ENCODE data around the gene MOB3A.
"Not testable (repeated sequence)": the region's sequence is repeated elsewhere in the genome, so short reads cannot be mapped to it uniquely, and the experiment has no call there.

Gene MOB3A

DNA sequence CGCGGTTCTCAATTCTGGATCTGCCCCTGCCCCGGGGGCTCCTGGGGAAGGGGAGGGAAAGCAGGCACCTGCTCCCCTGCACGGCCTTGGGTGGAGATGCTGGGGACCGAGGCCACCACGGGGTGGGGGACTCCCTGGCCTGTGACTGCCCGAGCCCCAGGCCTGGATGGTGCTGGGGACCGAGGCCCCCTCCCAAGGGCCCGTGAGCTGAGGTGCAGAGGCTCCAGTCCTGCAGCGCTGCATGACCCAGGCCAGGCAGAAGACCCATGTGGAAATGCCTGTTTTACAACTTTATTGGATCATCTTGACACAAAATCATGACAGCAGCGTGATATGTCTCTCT lies 4.6 kb upstream of the MOB3A start:
- TF ChIP-seq, protein P1, sequence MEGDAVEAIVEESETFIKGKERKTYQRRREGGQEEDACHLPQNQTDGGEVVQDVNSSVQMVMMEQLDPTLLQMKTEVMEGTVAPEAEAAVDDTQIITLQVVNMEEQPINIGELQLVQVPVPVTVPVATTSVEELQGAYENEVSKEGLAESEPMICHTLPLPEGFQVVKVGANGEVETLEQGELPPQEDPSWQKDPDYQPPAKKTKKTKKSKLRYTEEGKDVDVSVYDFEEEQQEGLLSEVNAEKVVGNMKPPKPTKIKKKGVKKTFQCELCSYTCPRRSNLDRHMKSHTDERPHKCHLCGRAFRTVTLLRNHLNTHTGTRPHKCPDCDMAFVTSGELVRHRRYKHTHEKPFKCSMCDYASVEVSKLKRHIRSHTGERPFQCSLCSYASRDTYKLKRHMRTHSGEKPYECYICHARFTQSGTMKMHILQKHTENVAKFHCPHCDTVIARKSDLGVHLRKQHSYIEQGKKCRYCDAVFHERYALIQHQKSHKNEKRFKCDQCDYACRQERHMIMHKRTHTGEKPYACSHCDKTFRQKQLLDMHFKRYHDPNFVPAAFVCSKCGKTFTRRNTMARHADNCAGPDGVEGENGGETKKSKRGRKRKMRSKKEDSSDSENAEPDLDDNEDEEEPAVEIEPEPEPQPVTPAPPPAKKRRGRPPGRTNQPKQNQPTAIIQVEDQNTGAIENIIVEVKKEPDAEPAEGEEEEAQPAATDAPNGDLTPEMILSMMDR (IDR thresholded peaks at IDR 0.05): no peak
- no peak for TF ChIP-seq ZFX (IDR thresholded peaks at IDR 0.05; ENCODE audit: borderline replicate concordance)
- no peak overlapping the region for H3K27ac ChIP-seq

DNA sequence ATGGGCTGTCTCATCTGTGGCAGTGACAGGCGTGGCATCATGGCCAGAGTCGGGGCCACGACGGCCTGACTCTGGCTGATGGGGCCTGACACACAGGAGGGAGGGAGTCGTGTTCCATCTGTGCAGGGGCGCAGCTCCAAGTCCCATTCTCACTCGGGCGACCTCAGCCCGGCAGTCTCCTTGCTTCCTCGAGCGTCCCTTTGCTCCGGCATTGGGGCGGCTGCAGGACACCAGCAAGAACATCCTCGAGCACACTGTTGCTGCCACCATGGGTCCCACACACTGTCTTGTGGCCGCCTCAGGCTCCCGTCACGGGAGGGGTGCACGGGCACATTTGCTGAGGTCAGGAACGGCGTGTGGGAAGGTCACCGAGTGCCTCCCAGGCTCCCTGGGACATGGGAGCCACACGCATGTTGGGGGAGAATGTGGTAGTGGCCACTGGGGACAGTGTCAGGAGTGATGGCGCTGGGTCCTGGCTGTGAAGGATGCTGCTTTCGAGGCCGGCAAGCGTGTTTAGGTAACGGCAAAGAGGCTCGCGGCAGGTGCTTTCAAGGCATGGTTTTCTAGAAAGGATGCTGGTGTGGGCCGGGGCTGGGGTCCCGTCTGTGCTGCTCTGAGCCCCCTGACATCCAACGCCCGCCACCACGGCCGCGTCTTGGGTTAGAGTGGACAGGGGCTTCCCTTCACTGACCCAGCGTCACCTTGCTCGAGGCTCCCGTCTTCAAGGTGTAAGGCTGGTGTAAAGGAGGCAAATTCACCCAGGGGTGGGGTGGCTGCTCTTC lies 4.0 kb upstream of the MOB3A start:
- no peak for TF ChIP-seq ZFX (IDR thresholded peaks at IDR 0.05; ENCODE audit: borderline replicate concordance)
- TF ChIP-seq, protein P1 (IDR thresholded peaks at IDR 0.05): no peak
- no peak overlapping the region for H3K27ac ChIP-seq

GRCh38 chr19:2099054-2099501 lies 3.0 kb upstream of the MOB3A start:
- TF ChIP-seq, protein P1 (IDR thresholded peaks at IDR 0.05): no peak
- no peak for TF ChIP-seq ZFX (IDR thresholded peaks at IDR 0.05; ENCODE audit: borderline replicate concordance)
- no peak overlapping the region for H3K27ac ChIP-seq

GRCh38 chr19:2097886-2098327 lies 1.8 kb upstream of the MOB3A start:
- H3K27ac ChIP-seq: peak overlapping the region; percentile 88
- no peak for TF ChIP-seq ZFX (IDR thresholded peaks at IDR 0.05; ENCODE audit: borderline replicate concordance)
- TF ChIP-seq, protein P1 (IDR thresholded peaks at IDR 0.05): no peak

- H3K27ac ChIP-seq: peak overlapping the region; percentile 88
- TF ChIP-seq ZFX (IDR thresholded peaks at IDR 0.05; ENCODE audit: borderline replicate concordance): no peak
- TF ChIP-seq, protein P1 (IDR thresholded peaks at IDR 0.05): peak; percentile 24
These were observed 1.2 kb upstream of the MOB3A start for GRCh38 chr19:2097203-2097885.

- H3K27ac ChIP-seq: peak within 1 kb of the TSS; percentile 88
- TF ChIP-seq, protein P1 (IDR thresholded peaks at IDR 0.05): peak; percentile 66
- no peak for TF ChIP-seq ZFX (IDR thresholded peaks at IDR 0.05; ENCODE audit: borderline replicate concordance)
These were observed 515 bp upstream of the MOB3A start, which contains the start of gene IZUMO4 for GRCh38 chr19:2096480-2097202. IZUMO4 (plus strand) TSS chr19:2096915; CDS start chr19:2096946, 31 bp downstream.

- H3K27ac ChIP-seq: not testable (repeated sequence)
These were observed 4.1 kb downstream of the MOB3A start for GRCh38 chr19:2091926-2092525.

All from 22Rv1 (cell line).